ENCODE measurements around the gene ADORA1.

Gene ADORA1

GRCh38 chr1:203143641-203144040 is 16.1 kb downstream of the ADORA1 start:
- no peak for DNase-seq

DNA sequence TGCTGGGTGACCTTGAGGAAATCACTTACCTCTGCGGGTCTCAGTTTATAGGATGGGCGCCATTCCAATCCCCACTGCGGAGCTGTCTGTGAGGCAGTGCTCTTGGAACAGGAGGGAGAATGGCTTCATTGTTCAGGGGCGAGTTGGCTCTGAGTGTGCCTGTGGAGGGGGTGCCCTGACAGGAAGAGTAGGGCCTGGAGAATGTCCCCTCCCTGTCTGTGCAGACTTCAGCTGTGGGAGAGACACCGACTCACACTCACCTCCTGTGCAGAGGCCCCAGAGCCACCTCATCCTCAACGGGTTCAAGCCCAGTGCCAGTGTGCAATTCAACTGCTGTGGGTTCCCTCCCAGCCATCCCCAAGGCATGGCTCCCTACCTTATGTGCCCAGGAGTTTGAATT is 17.1 kb downstream of the ADORA1 start:
- no peak for DNase-seq

DNA sequence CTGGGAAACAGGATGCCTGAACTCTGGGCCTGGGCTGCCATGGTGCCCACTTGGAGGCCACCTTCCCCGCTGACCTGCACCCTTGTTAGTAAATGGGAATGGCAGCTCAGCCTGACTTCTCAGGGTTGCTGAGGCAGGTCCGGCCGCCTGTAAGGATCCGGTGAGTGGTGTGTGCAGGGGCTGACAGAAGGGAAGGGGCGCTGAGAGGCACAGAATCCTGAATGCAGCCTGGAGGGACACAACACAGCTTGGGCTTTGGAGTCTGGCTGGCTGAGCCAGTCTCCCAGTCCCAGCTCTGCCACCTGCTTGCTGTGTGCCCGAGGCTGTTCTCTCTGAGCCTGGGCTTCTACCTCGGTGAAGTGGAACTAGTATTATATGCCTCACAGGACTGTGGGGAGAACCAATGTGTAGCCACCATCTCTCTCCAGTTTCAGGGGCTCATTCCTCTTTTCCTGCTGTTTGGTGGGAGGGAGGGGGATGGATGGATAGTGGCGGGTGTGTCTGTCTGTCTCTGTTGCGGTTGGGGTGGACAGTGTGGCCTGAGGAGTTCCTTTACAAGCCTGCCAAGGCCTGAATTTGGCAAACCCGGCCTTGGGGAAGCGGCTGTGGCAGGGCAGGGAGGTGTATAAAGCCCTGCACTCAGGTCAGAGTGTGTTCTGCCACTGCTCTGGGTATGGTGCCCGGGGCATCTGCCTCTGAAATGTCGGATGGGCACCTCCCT is 18.0 kb downstream of the ADORA1 start:
- no peak for DNase-seq

GRCh38 chr1:203146042-203146369 is 18.5 kb downstream of the ADORA1 start:
- DNase-seq: no peak

DNA sequence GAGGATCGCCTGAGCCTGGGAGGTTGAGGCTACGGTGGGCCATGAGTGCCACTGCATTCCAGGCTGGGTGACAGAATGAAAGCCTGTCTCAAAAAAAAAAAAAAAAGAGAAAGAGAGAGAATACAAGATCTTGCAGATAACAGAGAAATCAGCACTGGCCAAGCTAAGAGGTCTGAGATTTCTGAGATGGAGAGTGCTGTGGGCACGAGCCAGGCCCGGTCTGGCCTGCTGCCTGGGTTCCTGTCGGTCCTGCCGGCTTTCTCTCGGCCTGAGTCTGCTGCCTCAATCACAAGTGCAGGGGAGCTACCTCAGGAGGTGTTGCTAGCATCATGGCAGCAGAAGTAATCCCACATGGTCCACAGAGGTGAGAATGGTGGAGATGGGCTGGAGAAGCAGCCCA is 19.0 kb downstream of the ADORA1 start:
- no peak for DNase-seq

GRCh38 chr1:203147376-203147775 is 19.9 kb downstream of the ADORA1 start:
- DNase-seq: no peak

- no peak for DNase-seq
These were observed 20.6 kb downstream of the ADORA1 start for GRCh38 chr1:203148127-203148526.

DNA sequence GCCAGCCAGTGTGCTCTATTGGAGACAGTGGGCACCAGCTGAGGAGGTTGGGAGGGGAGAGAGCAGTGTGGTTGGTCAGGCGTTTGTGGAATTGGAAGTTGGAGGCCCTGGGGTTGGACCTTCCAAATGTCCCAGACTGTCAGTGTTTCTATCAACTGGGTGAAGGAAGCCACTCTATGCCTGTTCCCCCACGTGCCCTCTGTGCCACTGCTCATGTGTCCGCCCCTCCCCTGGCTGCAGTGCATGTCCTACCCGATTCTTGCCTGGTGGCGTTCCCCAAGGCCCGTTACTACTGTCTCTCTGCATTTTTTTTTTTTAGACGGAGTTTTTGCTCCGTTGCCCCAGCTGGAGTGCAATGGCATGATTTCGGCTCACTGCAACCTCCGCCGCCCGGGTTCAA is 21.1 kb downstream of the ADORA1 start:
- DNase-seq: no peak

DNA sequence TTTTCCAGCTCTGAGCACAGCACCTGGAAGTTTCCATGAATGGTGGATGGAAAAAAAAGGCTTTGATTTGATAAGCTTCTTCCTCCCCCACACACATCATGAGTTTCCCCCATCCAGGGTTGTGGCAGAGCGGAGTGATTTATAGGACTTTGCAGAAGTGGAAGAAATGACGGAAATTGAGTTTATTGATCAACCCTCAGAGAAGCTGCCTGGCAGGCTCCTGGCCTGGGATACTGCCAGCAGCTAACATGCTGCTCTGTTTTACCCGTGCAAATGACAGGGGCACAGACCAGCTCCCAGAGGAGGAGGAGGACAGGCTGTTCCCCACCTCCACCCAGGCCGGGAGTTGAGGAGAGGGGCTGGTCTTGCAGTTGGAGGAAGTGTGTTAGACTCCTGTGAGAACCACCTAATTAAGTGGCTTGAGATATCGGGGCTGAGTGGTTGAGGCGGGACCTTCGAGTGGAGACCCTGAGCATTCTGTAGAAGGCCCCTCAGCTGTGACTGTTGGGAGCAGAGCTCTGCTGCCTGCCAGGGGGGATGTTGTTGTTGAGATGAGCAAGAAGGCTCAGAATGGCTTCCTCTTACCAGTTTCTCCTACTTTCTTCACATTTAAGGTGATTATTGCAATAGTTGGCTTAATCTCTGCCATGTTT is 21.8 kb downstream of the ADORA1 start:
- no peak for DNase-seq

DNA sequence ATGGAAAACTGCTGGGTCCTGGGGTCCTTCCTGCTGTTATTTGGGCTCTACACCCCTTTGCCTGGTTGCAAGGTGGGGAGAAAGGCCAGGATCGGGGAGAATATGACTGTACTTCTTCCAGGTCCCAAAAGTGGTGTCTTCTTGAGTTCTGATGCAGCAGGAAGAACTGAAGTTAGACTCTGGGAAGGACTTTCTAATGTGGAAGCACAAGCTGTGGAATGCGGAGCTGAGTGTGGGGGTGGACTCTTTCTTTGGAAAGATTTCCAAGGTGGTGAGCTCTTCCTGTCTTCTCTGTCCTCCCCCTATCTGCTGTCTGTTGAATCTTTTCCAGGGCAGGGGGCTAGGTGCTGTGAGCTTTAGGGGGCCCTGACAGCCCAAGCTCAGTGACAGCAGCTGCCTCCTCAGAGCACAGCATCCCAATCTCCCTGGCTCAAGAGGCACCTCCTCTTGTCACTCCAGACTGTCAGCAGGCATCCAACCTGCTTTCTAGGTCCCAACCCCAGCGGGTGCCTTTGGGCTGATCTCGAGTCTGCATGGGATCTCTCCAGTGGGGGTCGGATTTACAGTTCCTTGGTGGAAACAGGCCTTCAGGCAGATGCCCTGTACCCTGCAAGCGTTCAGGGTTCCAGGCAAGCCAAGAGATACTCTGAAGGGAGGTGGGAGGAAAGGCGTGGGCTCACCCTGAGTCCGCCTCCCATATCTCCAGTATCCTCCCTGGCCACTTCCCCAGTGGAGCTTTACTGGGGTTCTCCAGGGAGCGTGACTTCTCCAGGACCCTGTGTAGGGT is 23.2 kb downstream of the ADORA1 start:
- DNase-seq: no peak

- DNase-seq: no peak
These were observed 24.0 kb downstream of the ADORA1 start for GRCh38 chr1:203151362-203152157.

DNA sequence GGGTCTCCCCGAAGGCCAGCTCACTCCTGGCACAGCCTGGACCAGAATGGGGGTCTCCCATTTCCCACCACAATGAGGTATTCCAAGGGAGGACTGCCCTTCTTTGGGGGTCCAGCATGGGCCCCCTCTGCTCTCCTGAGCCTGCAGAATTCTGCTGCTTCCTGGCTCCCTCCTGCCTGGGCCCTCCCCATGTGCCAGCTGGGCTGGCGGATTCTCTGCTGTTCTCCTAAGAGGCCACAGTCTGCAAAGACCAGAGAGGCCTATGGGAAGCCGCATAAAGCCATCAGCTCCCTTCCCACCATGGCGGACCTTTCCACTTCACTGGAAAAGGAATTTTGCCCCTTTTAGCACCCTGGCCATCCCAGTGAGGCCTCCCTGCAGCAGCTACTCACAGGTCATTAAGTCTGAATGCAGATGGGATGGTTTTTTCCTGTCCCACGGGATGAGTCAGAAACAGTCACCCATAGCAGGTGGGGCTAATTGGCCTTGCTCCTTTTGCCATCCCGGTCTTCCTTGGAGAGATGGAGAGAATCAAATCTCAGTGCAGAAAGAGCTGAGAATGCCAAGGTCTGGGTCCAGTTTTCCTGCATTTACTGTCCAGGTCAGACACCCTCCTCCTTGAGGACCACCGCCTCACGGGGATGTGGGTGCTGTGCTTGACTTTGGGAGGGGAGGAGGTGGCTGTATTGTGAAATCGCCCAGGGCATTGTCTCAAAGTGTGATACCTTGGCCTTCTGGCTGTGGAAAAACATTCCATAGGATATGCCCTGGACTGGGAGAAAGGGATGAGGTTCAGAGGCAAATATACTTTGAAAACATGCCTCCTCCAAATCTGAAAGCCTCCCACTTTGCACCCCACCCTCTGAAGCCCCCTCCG is 24.9 kb downstream of the ADORA1 start:
- no peak for DNase-seq

DNA sequence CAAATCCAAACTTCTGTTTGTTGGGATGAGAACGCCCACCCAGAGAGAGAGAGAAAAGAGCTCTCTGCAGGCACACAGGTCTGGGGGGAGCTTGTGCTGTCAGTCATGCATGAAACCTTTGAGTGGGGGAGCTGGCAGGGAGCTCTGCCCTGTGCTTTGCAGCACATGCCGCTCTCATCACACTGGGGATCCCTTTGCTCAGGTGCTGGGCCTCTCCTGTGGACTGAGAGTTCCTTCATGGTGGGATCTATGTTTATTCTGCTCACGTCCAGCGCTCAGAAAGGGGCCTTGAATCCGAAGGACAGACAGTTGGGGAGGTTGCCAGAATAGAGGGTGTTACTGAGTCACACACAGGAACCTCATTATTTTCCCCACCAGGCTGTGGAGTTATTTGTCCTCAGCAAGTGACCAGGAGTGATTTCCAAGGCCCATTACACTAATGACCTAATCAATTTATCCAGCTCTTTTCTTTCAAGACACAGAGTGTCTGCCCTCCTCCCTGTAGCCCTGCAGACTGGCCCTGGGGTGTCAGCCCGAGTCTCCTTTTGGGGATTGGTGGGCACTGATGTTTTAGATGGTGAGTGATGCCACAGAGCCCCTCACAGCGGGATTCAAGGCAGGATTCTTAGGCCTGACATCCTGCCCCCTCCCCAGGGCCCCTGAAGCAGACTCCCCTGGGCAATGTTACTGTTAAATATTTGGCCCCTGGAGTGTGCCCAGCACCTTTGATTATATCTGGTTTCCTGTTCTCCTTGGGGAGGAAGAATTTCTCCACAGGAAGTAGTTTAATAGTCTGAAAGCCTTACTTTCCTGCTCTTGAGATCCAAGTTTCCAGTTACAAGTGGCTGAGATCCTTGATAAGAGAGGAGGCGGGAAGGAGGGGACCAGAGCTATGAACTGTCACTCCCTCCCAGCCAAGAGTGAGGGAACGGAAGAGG is 25.8 kb downstream of the ADORA1 start:
- no peak for DNase-seq

DNA sequence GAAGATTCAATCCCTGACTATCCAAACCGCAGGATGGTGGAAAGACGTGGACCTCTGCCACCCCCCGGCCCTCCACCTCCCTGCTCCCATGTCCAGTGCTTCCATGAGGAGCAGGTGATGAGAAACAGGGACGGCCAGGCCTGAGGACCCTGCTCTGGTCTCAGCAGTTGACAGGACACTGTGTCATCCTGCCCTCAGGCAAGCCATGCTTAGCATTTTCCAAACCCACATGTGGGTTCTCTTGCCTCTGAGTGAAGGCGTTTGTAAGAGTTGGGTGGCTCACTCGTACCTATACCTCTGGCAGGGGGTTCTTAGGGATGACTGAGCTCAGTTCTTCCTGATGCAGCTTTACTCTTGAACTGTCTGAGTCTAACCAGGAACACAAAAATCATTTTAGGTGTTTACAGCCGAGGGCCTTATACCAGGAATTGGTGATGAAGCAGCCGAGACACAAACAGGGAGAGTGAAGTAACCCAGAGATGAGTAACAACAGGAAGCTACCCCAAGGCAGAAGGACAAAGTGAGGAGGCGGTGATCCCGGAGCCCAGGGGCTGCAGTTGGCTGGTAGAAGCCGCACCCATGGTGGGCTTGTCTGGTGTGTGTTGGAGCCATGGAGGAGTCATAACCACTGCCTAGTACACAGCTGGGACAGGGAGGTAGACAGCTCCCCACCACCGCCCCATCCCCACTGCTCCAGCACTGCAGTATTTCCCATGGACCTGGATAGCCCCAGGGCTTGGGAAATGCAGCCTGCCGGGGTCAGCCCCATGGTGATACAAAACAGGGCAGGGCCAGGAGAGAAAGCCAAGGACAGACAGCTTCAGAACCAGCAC is 26.7 kb downstream of the ADORA1 start:
- no peak for DNase-seq

DNA sequence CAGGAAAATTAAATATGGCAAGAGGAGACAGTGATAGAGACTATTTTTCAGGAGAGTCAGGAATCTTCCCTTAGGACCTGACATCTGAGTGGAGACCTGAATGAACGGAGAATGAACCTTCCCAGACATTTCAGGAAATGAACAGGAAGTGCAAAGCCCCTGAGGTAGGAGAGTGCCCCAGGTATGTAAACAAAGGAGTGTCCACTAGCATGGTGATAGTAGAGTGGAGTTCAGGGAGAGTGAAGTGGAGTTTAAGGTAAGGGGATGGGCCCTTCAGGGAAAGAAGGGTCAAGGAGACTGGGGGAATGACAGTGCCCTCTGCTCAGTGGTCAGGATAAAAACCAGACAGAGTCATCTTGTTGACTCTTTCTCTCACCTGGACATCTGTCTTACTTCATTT is 28.8 kb downstream of the ADORA1 start:
- no peak for DNase-seq

DNA sequence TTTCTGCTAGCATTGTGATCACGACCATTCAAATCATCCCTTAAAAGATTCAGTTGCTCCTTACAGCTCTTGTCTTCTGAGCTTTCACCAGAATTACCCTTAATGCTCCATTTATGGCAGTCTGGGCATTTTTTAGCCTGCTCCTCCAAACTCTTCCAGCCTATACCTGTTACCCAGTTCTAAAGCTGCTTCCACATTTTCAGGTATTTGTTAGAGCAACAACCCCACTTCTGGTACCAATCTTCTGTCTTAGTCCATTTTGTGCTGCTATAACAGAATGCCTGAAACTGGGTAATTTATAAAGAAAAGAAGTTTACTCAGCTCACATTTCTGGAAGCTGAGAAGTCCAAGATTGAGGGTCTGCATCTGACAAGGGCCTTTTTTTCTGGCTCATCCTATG is 30.9 kb downstream of the ADORA1 start:
- no peak for DNase-seq

- DNase-seq: no peak
These were observed 31.6 kb downstream of the ADORA1 start for GRCh38 chr1:203158960-203159665.

GRCh38 chr1:203159844-203160243 is 32.3 kb downstream of the ADORA1 start:
- DNase-seq: no peak

- no peak for DNase-seq
These were observed 33.6 kb downstream of the ADORA1 start for GRCh38 chr1:203161175-203161574.

DNA sequence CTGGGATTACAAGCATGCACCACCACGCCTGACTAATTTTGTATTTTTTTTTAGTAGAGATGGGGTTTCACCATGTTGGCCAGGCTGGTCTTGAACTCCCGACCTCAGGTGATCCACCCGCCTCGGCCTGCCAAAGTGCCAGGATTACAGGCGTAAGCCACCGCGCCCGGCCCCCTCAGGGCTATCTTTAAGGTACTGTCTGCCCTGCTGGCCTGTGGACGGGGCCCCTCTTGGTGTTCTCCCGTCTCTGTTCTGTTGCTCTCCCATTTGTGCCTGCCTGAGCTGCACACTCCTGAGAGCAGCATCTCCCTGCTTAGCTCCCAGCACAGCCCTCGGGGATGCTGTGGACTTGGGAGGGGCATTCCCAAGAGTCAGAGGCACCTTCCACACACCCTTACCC is 34.2 kb downstream of the ADORA1 start:
- no peak for DNase-seq
